B cell (primary cell): ENCODE data around the gene MYO19. TPM values are rescaled to one million over a fixed set of nuclear protein-coding genes. Genes with fewer than 3 reads are reported as not detected.

Source experiments
- ATAC-seq: fragments of 200-7000 bp; cut with Tn5 transposase; one replicate; pipeline ENCODE4 v1.10.0; 2021; ENCODE audit warnings: low read depth, mild to moderate bottlenecking, moderate number of reproducible peaks, moderate library complexity
- CTCF ChIA-PET: fragments of 350-600 bp; sonication (Branson Sonifier 250); formaldehyde crosslinking; loops from one replicate; lab custom pipeline; 2021; ENCODE audit warnings: antibody characterized with exemption, inconsistent platforms; lab: Charles Lee
- POLR2A ChIA-PET: fragments of 350-600 bp; sonication (Branson Sonifier 250); formaldehyde crosslinking; loops from one replicate; lab custom pipeline; 2021; ENCODE audit warnings: antibody characterized with exemption; lab: Charles Lee
- DNase-seq: peaks from one replicate; pipeline ENCODE4 v3.0.0; 2013
- H2AFZ ChIP-seq: 2 replicates; pipeline ENCODE4 v1.6.1; 2012; ENCODE audit warnings: mild to moderate bottlenecking, low read depth, low read length; ENCODE audit not compliant: insufficient read depth, poor library complexity, severe bottlenecking
- H3K27ac ChIP-seq, 2 donors: 1 replicate in 1 of 2; 2 replicates in 1 of 2; pipeline ENCODE4 v1.5.1; 2012 to 2013; ENCODE audit warnings: low read length in 2 of 2, mild to moderate bottlenecking in 2 of 2, moderate library complexity in 1 of 2
- H3K27me3 ChIP-seq, 4 experiments: fragments of 200-600 bp in 1 of 4; sonication (generic) in 1 of 4; replicated peaks in 1 of 4; 1 replicate in 2 of 4; 2 replicates in 2 of 4; pipeline versions ENCODE4 v1.6.1 to v1.7.0; 2013 to 2016; ENCODE audit warnings: low read length in 3 of 4, mild to moderate bottlenecking in 2 of 4, mixed read lengths in 1 of 4, moderate library complexity in 1 of 4; ENCODE audit not compliant: insufficient read depth in 4 of 4, control insufficient read depth in 3 of 4; ENCODE audit errors: control extremely low read depth in 1 of 4
- H3K36me3 ChIP-seq, 2 experiments: replicated peaks in 1 of 2; 1 replicate in 1 of 2; 2 replicates in 1 of 2; pipeline versions ENCODE4 v1.6.1 to v1.7.1; 2013; ENCODE audit warnings: low read length in 1 of 2; ENCODE audit not compliant: insufficient read depth in 2 of 2, control insufficient read depth in 1 of 2; ENCODE audit errors: control extremely low read depth in 1 of 2, extremely low read depth in 1 of 2
- H3K4me1 ChIP-seq, 2 donors: fragments of 200-600 bp in 1 of 2; sonication (generic) in 1 of 2; 1 replicate in 1 of 2; 2 replicates in 1 of 2; pipeline versions ENCODE4 v1.5.1 to v1.6.1; 2013 to 2017; ENCODE audit warnings: low read length in 2 of 2; ENCODE audit not compliant: control insufficient read depth in 2 of 2, insufficient read depth in 2 of 2
- H3K4me2 ChIP-seq: replicated peaks from 2 replicates; pipeline ENCODE3; 2012; ENCODE audit warnings: mild to moderate bottlenecking, low read depth, low read length; ENCODE audit not compliant: poor library complexity, severe bottlenecking
- H3K4me3 ChIP-seq, 5 experiments: fragments of 200-600 bp in 1 of 5; sonication (generic) in 1 of 5; 1 replicate in 3 of 5; 2 replicates in 2 of 5; pipeline versions ENCODE4 v1.5.1 to v1.7.0; 2011 to 2016; ENCODE audit warnings: low read length in 4 of 5, mild to moderate bottlenecking in 4 of 5, low read depth in 2 of 5, control low read depth in 1 of 5, moderate library complexity in 1 of 5; ENCODE audit not compliant: insufficient read depth in 1 of 5; ENCODE audit errors: control extremely low read depth in 1 of 5, extremely low read depth in 1 of 5
- H3K79me2 ChIP-seq: fragments of 200-600 bp; sonication (generic); one replicate; pipeline ENCODE4 v1.6.0; 2016; ENCODE audit warnings: low read length; ENCODE audit not compliant: control insufficient read depth, insufficient read depth
- H3K9ac ChIP-seq: fragments of 200-600 bp; sonication (generic); 2 replicates; pipeline ENCODE4 v1.6.1; 2017; ENCODE audit warnings: mild to moderate bottlenecking, low read length, moderate library complexity
- H3K9me3 ChIP-seq, 3 donors: one replicate each; pipeline versions ENCODE4 v1.6.1 to v1.7.1; 2013; ENCODE audit warnings: low read length in 2 of 3; ENCODE audit not compliant: control insufficient read depth in 2 of 3, insufficient read depth in 1 of 3; ENCODE audit errors: control extremely low read depth in 1 of 3
- H4K20me1 ChIP-seq: 2 replicates; pipeline ENCODE4 v1.6.0; 2012; ENCODE audit warnings: mild to moderate bottlenecking, low read length; ENCODE audit not compliant: insufficient read depth, control insufficient read depth, poor library complexity, severe bottlenecking
- H3K27ac Mint-ChIP-seq: one replicate; pipeline ENCODE4 v1.8.0; 2021; ENCODE audit warnings: mixed read lengths
- H3K27me3 Mint-ChIP-seq: one replicate; pipeline ENCODE4 v1.8.0; 2021; ENCODE audit warnings: mixed read lengths
- H3K4me1 Mint-ChIP-seq: one replicate; pipeline ENCODE4 v1.8.0; 2021; ENCODE audit warnings: mixed read lengths
- H3K4me3 Mint-ChIP-seq: one replicate; pipeline ENCODE4 v1.8.0; 2021; ENCODE audit warnings: mixed read lengths
- H3K9me3 Mint-ChIP-seq: one replicate; pipeline ENCODE4 v1.8.0; 2022; ENCODE audit warnings: mixed read lengths; ENCODE audit not compliant: insufficient read depth
- CTCF ChIP-seq: fragments of 200-600 bp; IDR thresholded peaks from one replicate; pipeline ENCODE4 v1.8.0; 2022; ENCODE audit warnings: antibody characterized with exemption, mild to moderate bottlenecking
- EZH2 ChIP-seq: IDR thresholded peaks from 2 replicates; pipeline ENCODE4 v1.6.1; 2012; ENCODE audit warnings: borderline replicate concordance, low read depth, mild to moderate bottlenecking, moderate library complexity, low read length; ENCODE audit not compliant: insufficient read depth, poor library complexity, severe bottlenecking
- WGBS: methylation state at CpG from one replicate; pipeline ENCODE4 v1.1.5; 2013; ENCODE audit warnings: missing lambda C conversion rate; ENCODE audit not compliant: insufficient coverage; 5-methylcytosine and 5-hydroxymethylcytosine counted together
- intact Hi-C: fragments of 100-400 bp; cut with micrococcal nuclease; formaldehyde crosslinking; loops from one replicate; pipeline ENCODE4 v1.10.0; 2022
- polyA plus RNA-seq: library from polyadenylated mRNA; depleted of rRNA; stranded (reverse); fragments of >200 nt; gene quantifications from 2 replicates; pipeline ENCODE4 v1.2.3, GENCODE V29; 2012
- total RNA-seq, 2 donors: library from RNA; stranded (reverse); fragments of 120-200 nt in 1 of 2; gene quantifications; 1 replicate in 1 of 2; 2 replicates in 1 of 2; pipeline versions ENCODE4 v1.2.3 to v1.2.4, GENCODE V29; 2013 to 2022

MYO19 gene
- total and polyA plus RNA-seq, 2 donors (not counting 1 experiment from before 2014, with no cell fraction given): 65.7 to 88.7 TPM

- H3K4me3 Mint-ChIP-seq: peak overlapping the region; percentile 96
- Histone ChIP-seq H3K4me2 (peak overlapping the region; percentile 82), H3K36me3 (peaks cover 0 to 14% of the 10 kb centered on the region in 2 experiments), H4K20me1 (no peaks in the 10 kb centered on the region), H3K79me2 (peaks cover 8% of the 10 kb centered on the region), H3K9me3 (peaks cover 0 to 3% (median 0%) of the 10 kb centered on the region in 3 donors), H3K9ac (peak overlapping the region; percentile 72), H3K27me3 (no peaks in the 10 kb centered on the region), H3K4me3 (peak overlapping the region; percentile 40 to 99 (median 94)), H3K27ac (peak overlapping the region; percentile 96 to 97), H2AFZ (peak overlapping the region; percentile 85), H3K4me1 (peaks cover 9 to 18% of the 10 kb centered on the region in 2 donors)
- no peaks in the 10 kb centered on the region for H3K27me3 Mint-ChIP-seq
- peak; percentile 32 for ATAC-seq
- TF ChIP-seq EZH2 (no peak), CTCF (peak; percentile 89)
- intact Hi-C loops: loop anchor here (2.0 kb wide), 4 partner anchors 17 to 415 kb away; partner anchors contain the start of genes AATF, DHRS11 and ZNHIT3
- peak overlapping the region; percentile 99 for H3K27ac Mint-ChIP-seq
- POLR2A ChIA-PET: interaction anchor here (1.9 to 3.1 kb wide), 2 partner anchors 11 to 67 kb away, joined by 9 to 57 read pairs; partner anchors contain the start of genes GGNBP2 and MRM1
- DNase-seq: no peak
- CTCF ChIA-PET: interaction anchor here (1.1 to 3.2 kb wide), 7 partner anchors 8 to 67 kb away, joined by 3 to 34 read pairs (median 4); partner anchors contain the start of genes GGNBP2 and MRM1
- H3K4me1 Mint-ChIP-seq: peaks cover 21% of the 10 kb centered on the region
- 10% methylated on average over 41 of the region's 48 CpGs for WGBS
- no peaks in the 10 kb centered on the region for H3K9me3 Mint-ChIP-seq
Measured at GRCh38 chr17:36533935-36534839, 481 bp downstream of the MYO19 start.
